BJ (cell line): ENCODE data around the gene HMGCS1. TPM values are rescaled to one million over a fixed set of nuclear protein-coding genes. Genes with fewer than 3 reads are reported as not detected.
A peak's percentile ranks its signal among the peaks of the same experiment; 100 is the strongest.

Experiments
- CTCF ChIA-PET: fragments of 350-600 bp; formaldehyde crosslinking; extraction: SDS; loops from one replicate; lab custom pipeline; 2021; ENCODE audit warnings: antibody characterized with exemption, inconsistent platforms; lab: Yijun Ruan, JAX
- POLR2A ChIA-PET: fragments of 300-600 bp; sonication (Branson Sonifier 250); formaldehyde crosslinking; extraction: SDS; loops from one replicate; lab custom pipeline; 2021; ENCODE audit warnings: antibody characterized with exemption; lab: Charles Lee
- DNase-seq: peaks from one replicate; pipeline ENCODE4 v3.0.0-alpha.2; 2011; ENCODE audit warnings: low read depth
- H3K27me3 ChIP-seq: 2 replicates; pipeline ENCODE4 v1.6.0; 2011; ENCODE audit warnings: low read length; ENCODE audit not compliant: control insufficient read depth, insufficient read depth
- H3K36me3 ChIP-seq: 2 replicates; pipeline ENCODE4 v1.5.1; 2011; ENCODE audit warnings: low read length; ENCODE audit not compliant: control insufficient read depth, insufficient read depth
- H3K4me3 ChIP-seq: 2 replicates; pipeline ENCODE4 v1.5.1; 2011; ENCODE audit warnings: low read depth, mild to moderate bottlenecking, control low read depth, low read length
- polyA minus RNA-seq: library from RNA; depleted of rRNA, polyadenylated mRNA; stranded (reverse); fragments of >200 nt; gene quantifications from 2 replicates; pipeline ENCODE4 v1.2.3, GENCODE V29; 2011; rRNA and poly(A)+ RNA removed
- polyA plus RNA-seq: library from polyadenylated mRNA; depleted of rRNA; stranded (reverse); fragments of >200 nt; gene quantifications from 2 replicates; pipeline ENCODE4 v1.2.3, GENCODE V29; 2011; rRNA removed
- TF ChIP-seq, protein P1 (sequence below): IDR thresholded peaks from 2 replicates; pipeline ENCODE4 v1.5.1; 2011; ENCODE audit warnings: low read depth, mild to moderate bottlenecking, control low read depth, inconsistent platforms, low read length, moderate library complexity; ENCODE audit not compliant: insufficient read depth

HMGCS1 gene
- 8.6 and 11.3 TPM in 2 replicates for polyA plus RNA-seq
- polyA minus RNA-seq, result 10.1 and 11.1 TPM in 2 replicates

DNA sequence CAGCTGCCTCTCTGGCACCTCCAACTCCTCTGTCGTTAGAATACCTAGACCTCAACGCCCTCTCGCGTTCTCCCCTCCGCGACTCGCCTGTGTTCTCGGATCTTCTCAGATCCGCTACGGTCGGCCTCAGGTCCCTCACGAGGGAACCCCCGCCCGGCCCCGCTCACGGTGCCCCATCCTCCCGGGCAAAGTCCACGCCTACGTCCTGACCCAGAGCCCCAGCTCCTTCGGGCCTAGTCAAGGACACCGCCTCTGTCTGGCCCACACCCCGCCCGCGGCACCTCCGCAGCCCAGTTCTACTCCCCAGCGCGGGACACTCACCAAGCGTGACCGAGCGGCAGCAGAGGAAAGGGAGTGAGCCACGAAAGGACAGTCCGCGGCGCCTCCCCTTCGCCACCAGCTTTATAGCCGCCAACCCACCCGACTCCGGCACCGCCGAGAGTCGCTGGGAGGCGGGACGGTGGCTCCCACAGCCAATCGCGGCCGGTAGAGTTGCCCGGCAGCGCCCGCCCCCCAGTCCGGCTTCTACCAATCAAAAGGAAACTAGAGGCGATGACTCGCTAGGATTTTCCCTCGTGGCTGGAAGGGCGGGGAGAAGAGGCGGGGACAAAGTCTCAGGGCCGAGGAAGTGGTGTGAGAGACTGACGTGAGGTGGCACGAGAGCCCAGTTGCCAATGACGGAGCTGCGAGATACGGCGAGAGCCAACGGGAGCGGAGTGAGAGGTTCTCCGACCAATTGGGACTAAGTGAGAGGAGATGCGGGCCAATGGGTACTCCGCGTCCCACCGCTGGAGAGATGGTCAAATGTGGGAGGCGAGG lies at the start of gene HMGCS1:
Gene HMGCS1 (minus strand): TSS at position 378 of the 819 bp plus-strand sequence. CDS start 14,447 bp downstream, outside the sequence.
- POLR2A ChIA-PET, result interaction anchor here (2.1 kb wide), 1 partner anchor 192 kb away, joined by 17 read pairs; no protein-coding TSS in a partner anchor
- DNase-seq, result peak; percentile 98
- no peaks in the 10 kb centered on the region for H3K36me3 ChIP-seq
- H3K27me3 ChIP-seq, result 0 out of 2 replicates have a peak, but pooled peaks cover 2% of the 10 kb centered on the region
- peak within 1 kb of the TSS; percentile 79 for H3K4me3 ChIP-seq
- CTCF ChIA-PET, result interaction anchor here (0.9 to 4.4 kb wide), 7 partner anchors 15 to 401 kb away, joined by 3 to 23 read pairs (median 4); partner anchors contain the start of gene TMEM267
- TF ChIP-seq, protein P1, sequence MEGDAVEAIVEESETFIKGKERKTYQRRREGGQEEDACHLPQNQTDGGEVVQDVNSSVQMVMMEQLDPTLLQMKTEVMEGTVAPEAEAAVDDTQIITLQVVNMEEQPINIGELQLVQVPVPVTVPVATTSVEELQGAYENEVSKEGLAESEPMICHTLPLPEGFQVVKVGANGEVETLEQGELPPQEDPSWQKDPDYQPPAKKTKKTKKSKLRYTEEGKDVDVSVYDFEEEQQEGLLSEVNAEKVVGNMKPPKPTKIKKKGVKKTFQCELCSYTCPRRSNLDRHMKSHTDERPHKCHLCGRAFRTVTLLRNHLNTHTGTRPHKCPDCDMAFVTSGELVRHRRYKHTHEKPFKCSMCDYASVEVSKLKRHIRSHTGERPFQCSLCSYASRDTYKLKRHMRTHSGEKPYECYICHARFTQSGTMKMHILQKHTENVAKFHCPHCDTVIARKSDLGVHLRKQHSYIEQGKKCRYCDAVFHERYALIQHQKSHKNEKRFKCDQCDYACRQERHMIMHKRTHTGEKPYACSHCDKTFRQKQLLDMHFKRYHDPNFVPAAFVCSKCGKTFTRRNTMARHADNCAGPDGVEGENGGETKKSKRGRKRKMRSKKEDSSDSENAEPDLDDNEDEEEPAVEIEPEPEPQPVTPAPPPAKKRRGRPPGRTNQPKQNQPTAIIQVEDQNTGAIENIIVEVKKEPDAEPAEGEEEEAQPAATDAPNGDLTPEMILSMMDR, result peak; percentile 19; the same call in 1 of the 2 replicates

DNA sequence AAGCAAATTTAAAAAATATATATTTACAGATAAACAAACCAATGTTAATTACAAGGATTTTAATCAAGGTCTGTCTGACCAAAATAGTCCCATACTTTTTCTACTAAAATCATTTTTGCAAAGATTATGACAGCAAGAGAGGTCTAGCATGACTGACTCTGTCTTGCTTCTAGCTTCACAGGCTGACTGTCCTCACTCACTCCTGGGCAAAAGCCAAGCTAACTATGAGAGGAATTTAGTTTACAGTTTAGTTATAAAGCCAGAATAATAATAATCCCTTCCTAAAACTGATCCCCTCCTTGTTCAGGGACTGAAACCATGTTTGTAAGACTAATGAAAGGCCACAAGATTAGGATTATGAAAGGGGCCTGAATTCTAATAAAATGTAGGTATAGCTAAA lies 45.5 kb upstream of the HMGCS1 start:
- H3K27me3 ChIP-seq, result no peaks in the 10 kb centered on the region
- DNase-seq, result no peak
- TF ChIP-seq, protein P1, result no peak
- no peaks in the 10 kb centered on the region for H3K36me3 ChIP-seq
- CTCF ChIA-PET, result interaction anchor here (0.6 kb wide), 1 partner anchor 291 kb away, joined by 3 read pairs; no protein-coding TSS in a partner anchor
- POLR2A ChIA-PET, result no interaction called here
- no peak overlapping the region for H3K4me3 ChIP-seq

DNA sequence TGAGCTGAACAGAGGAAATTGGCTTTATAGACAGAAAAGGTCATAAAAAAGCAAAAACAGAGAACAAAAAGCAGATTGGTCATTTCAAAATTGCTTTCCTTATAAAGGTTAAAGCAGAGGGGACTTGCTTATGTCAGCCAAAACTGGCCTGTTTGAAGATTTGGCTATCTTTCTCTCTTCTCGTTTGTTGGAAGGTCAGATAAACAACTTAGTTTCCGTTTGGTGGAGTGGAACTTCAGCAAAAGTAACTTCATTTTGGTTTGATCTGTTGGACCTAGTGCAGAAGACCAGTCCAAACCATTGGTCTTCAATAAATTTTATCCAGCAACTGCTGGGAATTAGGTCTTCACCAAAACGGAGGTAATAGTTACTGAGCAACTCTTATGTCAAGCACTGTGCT lies 45.1 kb upstream of the HMGCS1 start:
- no peak for DNase-seq
- H3K36me3 ChIP-seq, result no peaks in the 10 kb centered on the region
- H3K4me3 ChIP-seq, result no peak overlapping the region
- H3K27me3 ChIP-seq, result no peaks in the 10 kb centered on the region
- ChIA-PET POLR2A (no interaction called here), CTCF (interaction anchor here (0.6 kb wide), 1 partner anchor 11 kb away, joined by 3 read pairs; no protein-coding TSS in a partner anchor)
- TF ChIP-seq, protein P1, result no peak

DNA sequence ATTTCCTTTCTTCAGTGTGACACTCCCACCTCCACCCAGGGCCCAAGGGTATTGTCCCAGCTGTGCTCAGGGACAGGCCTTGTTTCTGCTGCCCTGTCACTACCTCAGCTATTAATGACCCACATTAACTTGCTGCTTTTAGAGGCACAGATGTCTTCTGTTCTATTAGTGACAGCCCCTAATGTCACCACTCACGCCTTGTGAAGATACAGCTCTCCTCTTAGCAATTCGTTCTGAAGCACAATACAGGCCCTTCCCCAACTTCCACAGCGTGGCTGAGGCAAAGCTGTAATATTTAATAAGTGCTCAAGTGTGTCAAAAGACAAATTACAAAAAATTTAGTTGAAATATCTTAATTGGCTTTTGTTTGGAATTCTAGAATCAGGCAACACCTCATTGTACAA lies 44.7 kb upstream of the HMGCS1 start:
- TF ChIP-seq, protein P1, result no peak
- H3K36me3 ChIP-seq, result no peaks in the 10 kb centered on the region
- ChIA-PET CTCF (interaction anchor here (0.6 kb wide), 1 partner anchor 11 kb away, joined by 3 read pairs; no protein-coding TSS in a partner anchor), POLR2A (no interaction called here)
- no peaks in the 10 kb centered on the region for H3K27me3 ChIP-seq
- no peak overlapping the region for H3K4me3 ChIP-seq
- DNase-seq, result no peak

DNA sequence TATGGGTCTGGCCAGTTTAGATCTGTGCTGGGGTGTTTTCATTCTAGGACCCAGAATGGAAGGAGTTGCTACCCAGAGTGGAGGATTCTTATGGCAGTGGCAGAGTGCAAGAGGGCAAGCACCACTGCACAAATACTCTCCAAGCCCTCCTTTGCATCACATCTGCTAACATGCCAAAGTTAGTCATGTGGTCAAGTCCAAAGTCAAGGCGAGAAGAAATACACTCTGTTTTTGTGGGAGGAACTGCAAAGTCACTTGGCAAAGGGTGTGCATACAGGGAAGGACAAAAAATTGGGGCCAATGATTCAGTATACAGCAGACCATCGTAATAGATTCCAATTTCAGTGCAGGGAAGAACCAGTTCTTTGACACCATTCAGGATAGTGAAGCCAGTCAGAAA lies 43.9 kb upstream of the HMGCS1 start:
- TF ChIP-seq, protein P1, result no peak
- no peaks in the 10 kb centered on the region for H3K36me3 ChIP-seq
- CTCF ChIA-PET, result no interaction called here
- H3K27me3 ChIP-seq, result no peaks in the 10 kb centered on the region
- DNase-seq, result no peak
- H3K4me3 ChIP-seq, result no peak overlapping the region
- POLR2A ChIA-PET, result no interaction called here
